GM12873 (cell line): ENCODE results near the gene RIOK2.

ENCODE experiments used
- TF ChIP-seq, protein P1 (sequence below): IDR thresholded peaks from 2 replicates; pipeline ENCODE4 v1.5.1; 2012; ENCODE audit warnings: low read depth, mild to moderate bottlenecking, moderate library complexity, low read length, control low read depth; ENCODE audit not compliant: insufficient read depth; ENCODE audit errors: missing control alignments

Gene RIOK2

DNA sequence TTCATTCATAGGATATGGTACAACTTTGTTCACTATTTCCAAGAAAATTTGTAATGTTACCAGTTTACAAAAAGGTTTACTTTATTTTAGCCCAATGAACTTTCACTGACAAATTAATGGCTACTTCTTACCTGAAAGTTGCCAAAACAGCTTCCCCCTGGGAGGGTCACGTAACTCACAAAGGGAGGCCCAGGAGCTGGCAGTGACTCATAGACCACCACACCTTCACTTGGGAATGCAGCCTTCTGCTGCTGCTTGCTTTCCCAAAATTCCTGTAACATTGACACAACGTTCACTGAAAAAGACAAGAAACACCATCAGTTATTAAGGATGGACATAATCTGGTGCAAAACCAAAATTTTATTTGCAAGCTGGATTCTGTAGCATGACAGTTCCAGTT lies 58.7 kb downstream of the RIOK2 start:
- TF ChIP-seq, protein P1, sequence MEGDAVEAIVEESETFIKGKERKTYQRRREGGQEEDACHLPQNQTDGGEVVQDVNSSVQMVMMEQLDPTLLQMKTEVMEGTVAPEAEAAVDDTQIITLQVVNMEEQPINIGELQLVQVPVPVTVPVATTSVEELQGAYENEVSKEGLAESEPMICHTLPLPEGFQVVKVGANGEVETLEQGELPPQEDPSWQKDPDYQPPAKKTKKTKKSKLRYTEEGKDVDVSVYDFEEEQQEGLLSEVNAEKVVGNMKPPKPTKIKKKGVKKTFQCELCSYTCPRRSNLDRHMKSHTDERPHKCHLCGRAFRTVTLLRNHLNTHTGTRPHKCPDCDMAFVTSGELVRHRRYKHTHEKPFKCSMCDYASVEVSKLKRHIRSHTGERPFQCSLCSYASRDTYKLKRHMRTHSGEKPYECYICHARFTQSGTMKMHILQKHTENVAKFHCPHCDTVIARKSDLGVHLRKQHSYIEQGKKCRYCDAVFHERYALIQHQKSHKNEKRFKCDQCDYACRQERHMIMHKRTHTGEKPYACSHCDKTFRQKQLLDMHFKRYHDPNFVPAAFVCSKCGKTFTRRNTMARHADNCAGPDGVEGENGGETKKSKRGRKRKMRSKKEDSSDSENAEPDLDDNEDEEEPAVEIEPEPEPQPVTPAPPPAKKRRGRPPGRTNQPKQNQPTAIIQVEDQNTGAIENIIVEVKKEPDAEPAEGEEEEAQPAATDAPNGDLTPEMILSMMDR, result no peak

GRCh38 chr5:97121848-97122247 lies 61.2 kb downstream of the RIOK2 start:
- TF ChIP-seq, protein P1, result no peak

DNA sequence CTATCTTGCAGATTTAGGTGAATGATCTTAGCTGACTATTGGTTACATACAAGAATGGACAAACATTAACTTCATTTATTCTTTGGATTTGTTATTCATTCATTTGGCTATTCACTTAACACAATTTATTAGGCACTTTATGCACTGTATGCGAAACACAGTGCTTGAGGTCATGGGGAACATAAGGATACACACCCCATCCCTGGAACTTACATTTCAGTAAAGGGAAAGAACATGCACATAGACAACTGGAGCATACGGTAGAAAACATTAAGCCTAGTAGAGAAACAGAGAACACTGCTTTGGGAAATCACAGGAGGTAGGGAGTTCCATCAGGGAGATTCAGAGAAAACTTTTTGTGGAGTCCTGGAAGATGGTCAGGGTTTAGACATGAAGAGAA lies 62.9 kb downstream of the RIOK2 start:
- TF ChIP-seq, protein P1, result no peak

GRCh38 chr5:97119007-97119390 lies 64.0 kb downstream of the RIOK2 start:
- TF ChIP-seq, protein P1, result no peak

GRCh38 chr5:97118261-97119006 lies 64.6 kb downstream of the RIOK2 start:
- TF ChIP-seq, protein P1, result no peak

- TF ChIP-seq, protein P1, result no peak
These were observed 67.1 kb downstream of the RIOK2 start for GRCh38 chr5:97115932-97116331.

GRCh38 chr5:97112230-97112629 lies 70.8 kb downstream of the RIOK2 start:
- TF ChIP-seq, protein P1, result no peak
